HEK293 (cell line): Measurements from ENCODE around the gene ZNF831.

Experiments
- CTCF ChIA-PET: fragments of 350-600 bp; formaldehyde crosslinking; extraction: SDS; loops from one replicate; lab custom pipeline; 2021; ENCODE audit warnings: antibody characterized with exemption; lab: Yijun Ruan, JAX
- POLR2A ChIA-PET: fragments of 300-600 bp; formaldehyde crosslinking; extraction: SDS; loops from one replicate; lab custom pipeline; 2020; ENCODE audit warnings: antibody characterized with exemption, inconsistent platforms; lab: Yijun Ruan, JAX
- H3K27ac ChIP-seq: fragments of 200-500 bp; sonication (Bioruptor generic); 2 replicates; pipeline ENCODE4 v1.5.1; 2014; ENCODE audit warnings: low read depth, low read length, control low read depth, inconsistent platforms; ENCODE audit errors: extremely low read depth
- H3K36me3 ChIP-seq, 2 experiments: fragments of 200-500 bp in 1 of 2; sonication (Bioruptor generic) in 1 of 2; 1 replicate in 1 of 2; 2 replicates in 1 of 2; pipeline ENCODE4 v1.5.1; 2014 to 2017; ENCODE audit warnings: inconsistent platforms in 2 of 2, low read length in 2 of 2; ENCODE audit not compliant: control insufficient read depth in 2 of 2, insufficient read depth in 1 of 2
- H3K4me1 ChIP-seq: fragments of 200-500 bp; sonication (Bioruptor generic); 2 replicates; pipeline ENCODE4 v1.5.1; 2014; ENCODE audit warnings: mild to moderate bottlenecking, low read length, inconsistent platforms; ENCODE audit not compliant: control insufficient read depth, insufficient read depth
- H3K4me3 ChIP-seq: 2 replicates; pipeline ENCODE4 v1.5.1; 2011; ENCODE audit warnings: low read depth, mild to moderate bottlenecking, control low read depth, low read length, moderate library complexity
- H3K9me3 ChIP-seq: fragments of 200-500 bp; sonication (Bioruptor generic); 2 replicates; pipeline ENCODE4 v1.5.1; 2014; ENCODE audit warnings: low read depth, low read length, inconsistent platforms; ENCODE audit not compliant: control insufficient read depth, insufficient read depth
- EGR2 ChIP-seq: fragments of 450-650 bp; formaldehyde crosslinking; IDR thresholded peaks from 2 replicates; pipeline ENCODE4 v1.5.1; 2016; ENCODE audit warnings: low read depth, missing biosample characterization, missing genetic modification characterization
- GFI1B ChIP-seq: fragments of 450-650 bp; formaldehyde crosslinking; IDR thresholded peaks from 2 replicates; pipeline ENCODE4 v1.5.1; 2016; ENCODE audit warnings: missing biosample characterization, missing genetic modification characterization
- GLI2 ChIP-seq: fragments of 450-650 bp; formaldehyde crosslinking; IDR thresholded peaks from 2 replicates; pipeline ENCODE4; 2017; ENCODE audit warnings: missing biosample characterization, missing genetic modification characterization, low read depth, borderline replicate concordance
- GLIS2 ChIP-seq: fragments of 450-650 bp; formaldehyde crosslinking; IDR thresholded peaks from 2 replicates; pipeline ENCODE4 v1.5.1; 2016; ENCODE audit warnings: missing biosample characterization, missing genetic modification characterization
- OSR2 ChIP-seq: fragments of 450-650 bp; formaldehyde crosslinking; IDR thresholded peaks from 2 replicates; pipeline ENCODE4 v1.5.1; 2016; ENCODE audit warnings: missing biosample characterization, missing genetic modification characterization
- SETDB1 ChIP-seq: IDR thresholded peaks from one replicate; pipeline ENCODE4 v1.6.1; 2017; ENCODE audit warnings: mild to moderate bottlenecking, low read length, moderate library complexity, mixed read lengths; ENCODE audit not compliant: insufficient read length
- SP7 ChIP-seq: fragments of 450-650 bp; formaldehyde crosslinking; IDR thresholded peaks from 2 replicates; pipeline ENCODE4 v1.5.1; 2016; ENCODE audit warnings: missing biosample characterization, missing genetic modification characterization
- TSHZ1 ChIP-seq: fragments of 450-650 bp; formaldehyde crosslinking; IDR thresholded peaks from 2 replicates; pipeline ENCODE4 v1.5.1; 2016; ENCODE audit warnings: missing biosample characterization, missing genetic modification characterization, borderline replicate concordance
- ZFHX2 ChIP-seq: fragments of 450-650 bp; formaldehyde crosslinking; conservative IDR thresholded peaks from 2 replicates; pipeline ENCODE4 v1.5.1; 2016; ENCODE audit warnings: missing biosample characterization, missing genetic modification characterization
- ZIC2 ChIP-seq: fragments of 450-650 bp; formaldehyde crosslinking; IDR thresholded peaks from 2 replicates; pipeline ENCODE4 v1.5.1; 2016; ENCODE audit warnings: missing biosample characterization, missing genetic modification characterization
- ZNF146 ChIP-seq: fragments of 450-650 bp; formaldehyde crosslinking; IDR thresholded peaks from 2 replicates; pipeline ENCODE4 v1.5.1; 2016; ENCODE audit warnings: missing biosample characterization, missing genetic modification characterization
- ZNF350 ChIP-seq: fragments of 450-650 bp; formaldehyde crosslinking; IDR thresholded peaks from 2 replicates; pipeline ENCODE4 v1.5.0; 2017; ENCODE audit warnings: missing biosample characterization, mild to moderate bottlenecking, missing genetic modification characterization
- ZNF398 ChIP-seq: fragments of 450-650 bp; formaldehyde crosslinking; IDR thresholded peaks from 2 replicates; pipeline ENCODE4 v1.5.1; 2017; ENCODE audit warnings: missing biosample characterization, missing genetic modification characterization
- ZNF423 ChIP-seq: fragments of 450-650 bp; formaldehyde crosslinking; IDR thresholded peaks from 2 replicates; pipeline ENCODE4 v1.5.1; 2016; ENCODE audit warnings: missing biosample characterization, missing genetic modification characterization
- ZNF560 ChIP-seq: fragments of 450-650 bp; formaldehyde crosslinking; IDR thresholded peaks from 2 replicates; pipeline ENCODE4 v1.5.1; 2017; ENCODE audit warnings: missing biosample characterization, missing genetic modification characterization, borderline replicate concordance
- ZNF610 ChIP-seq: fragments of 450-650 bp; formaldehyde crosslinking; IDR thresholded peaks from 2 replicates; pipeline ENCODE4 v1.5.1; 2016; ENCODE audit warnings: missing biosample characterization, missing genetic modification characterization, borderline replicate concordance
- ZNF704 ChIP-seq: fragments of 450-650 bp; formaldehyde crosslinking; IDR thresholded peaks from 2 replicates; pipeline ENCODE4 v1.5.1; 2016; ENCODE audit warnings: missing biosample characterization, missing genetic modification characterization
- ZNF776 ChIP-seq: fragments of 450-650 bp; formaldehyde crosslinking; IDR thresholded peaks from 2 replicates; pipeline ENCODE4 v1.5.0; 2017; ENCODE audit warnings: missing biosample characterization, missing genetic modification characterization, borderline replicate concordance
- ZSCAN30 ChIP-seq: fragments of 450-650 bp; IDR thresholded peaks from 2 replicates; pipeline ENCODE4 v1.5.1; 2018; ENCODE audit warnings: missing biosample characterization, mild to moderate bottlenecking, missing genetic modification characterization, moderate library complexity

ZNF831 gene

GRCh38 chr20:59154317-59155013, 9.2 kb upstream of the ZNF831 start:
- H3K9me3 ChIP-seq, result no peaks in the 10 kb centered on the region
- ChIA-PET CTCF (no interaction called here), POLR2A (no interaction called here)
- H3K36me3 ChIP-seq, result no peaks in the 10 kb centered on the region
- no peak overlapping the region for H3K27ac ChIP-seq
- TF ChIP-seq ZSCAN30 (tag by site-specific recombination) (no peak), ZNF776 (no peak), ZNF350 (tag by site-specific recombination) (no peak), ZIC2 (tag by site-specific recombination) (no peak), ZNF610 (tag by site-specific recombination) (no peak), TSHZ1 (tag by site-specific recombination) (no peak), OSR2 (tag by site-specific recombination) (no peak), GLI2 (no peak), SETDB1 (no peak), ZNF560 (tag by site-specific recombination) (no peak), ZNF423 (no peak), ZNF704 (tag by site-specific recombination) (no peak), GFI1B (no peak), SP7 (tag by site-specific recombination) (no peak), ZNF398 (tag by site-specific recombination) (no peak)
- no peak overlapping the region for H3K4me3 ChIP-seq
- H3K4me1 ChIP-seq, result no peaks in the 10 kb centered on the region

GRCh38 chr20:59157064-59157463, 6.6 kb upstream of the ZNF831 start:
- ChIA-PET CTCF (no interaction called here), POLR2A (no interaction called here)
- TF ChIP-seq ZNF146 (tag by site-specific recombination) (no peak), GLIS2 (no peak), EGR2 (tag by site-specific recombination) (peak; percentile 65), ZFHX2 (peak; percentile 52)
- Histone ChIP-seq H3K27ac (no peak overlapping the region), H3K36me3 (no peaks in the 10 kb centered on the region), H3K4me3 (no peak overlapping the region), H3K9me3 (no peaks in the 10 kb centered on the region), H3K4me1 (no peaks in the 10 kb centered on the region)
